Ascending aorta (tissue), 2 donors: Measurements from ENCODE around the gene SLC12A3. TPM values are rescaled to one million over a fixed set of nuclear protein-coding genes. Genes with fewer than 3 reads are reported as not detected.

Source experiments
- DNase-seq, 2 donors: peaks; one replicate each; pipeline ENCODE4 v3.0.0-alpha.2; 2019; ENCODE audit warnings: low spot score in 2 of 2
- H3K27ac ChIP-seq, 2 donors: fragments of 200-600 bp; sonication (generic); one replicate each; pipeline ENCODE4 v1.5.1; 2016 to 2017; ENCODE audit warnings: mild to moderate bottlenecking in 1 of 2
- H3K27me3 ChIP-seq: fragments of 200-600 bp; sonication (generic); one replicate; pipeline ENCODE4 v1.5.1; 2017
- H3K36me3 ChIP-seq, 2 donors: fragments of 200-600 bp; sonication (generic); one replicate each; pipeline ENCODE4 v1.5.1; 2016
- H3K4me1 ChIP-seq, 2 donors: fragments of 200-600 bp; sonication (generic); one replicate each; pipeline ENCODE4 v1.5.1; 2016 to 2017; ENCODE audit warnings: mild to moderate bottlenecking in 1 of 2
- H3K4me3 ChIP-seq, 2 donors: fragments of 200-600 bp; sonication (generic); one replicate each; pipeline ENCODE4 v1.5.1; 2016 to 2017; ENCODE audit warnings: mild to moderate bottlenecking in 1 of 2
- H3K9me3 ChIP-seq, 2 donors: fragments of 200-600 bp; sonication (generic); one replicate each; pipeline ENCODE4 v1.5.1; 2016
- CTCF ChIP-seq, 3 experiments: fragments of 200-600 bp in 2 of 3; fragments of 450-650 bp in 1 of 3; sonication (generic) in 2 of 3; IDR thresholded peaks; one replicate each; pipeline ENCODE4 v1.5.1; 2016 to 2019; ENCODE audit warnings: antibody characterized with exemption in 3 of 3, mild to moderate bottlenecking in 1 of 3, moderate library complexity in 1 of 3
- intact Hi-C: fragments of 100-400 bp; cut with DNase I; formaldehyde crosslinking; loops from one replicate; pipeline ENCODE4 v1.15.1; 2023
- total RNA-seq: library from RNA; depleted of rRNA; stranded (reverse); fragments of >200 nt; gene quantifications from one replicate; pipeline ENCODE4 v1.1.0, GENCODE V29; 2016

The SLC12A3 gene
- total RNA-seq, 1 donor from 2014 or later = not detected

- H3K27me3 ChIP-seq = no peaks in the 10 kb centered on the region
- H3K4me3 ChIP-seq = no peak overlapping the region
- H3K27ac ChIP-seq = peak overlapping the region in 1 of 2 donors; percentile 57
- no peaks in the 10 kb centered on the region for H3K9me3 ChIP-seq
- intact Hi-C loops = no loop called here
- peaks cover 9 to 12% of the 10 kb centered on the region in 2 donors for H3K36me3 ChIP-seq
- DNase-seq = peak in 1 of 2 donors; percentile 55
- TF ChIP-seq CTCF (IDR thresholded peaks at IDR 0.05) = peak in 1 of 3 experiments; percentile 4
- H3K4me1 ChIP-seq = peaks cover 3 to 10% of the 10 kb centered on the region in 2 donors
Observed at GRCh38 chr16:56848955-56849689, 15.9 kb upstream of the SLC12A3 start.

GRCh38 chr16:56849690-56850680 is 15.0 kb upstream of the SLC12A3 start:
- DNase-seq = peak in 1 of 2 donors; percentile 51
- intact Hi-C loops = no loop called here
- no peak for TF ChIP-seq CTCF (IDR thresholded peaks at IDR 0.05)
- peaks cover 3 to 7% of the 10 kb centered on the region in 2 donors for H3K36me3 ChIP-seq
- H3K9me3 ChIP-seq = no peaks in the 10 kb centered on the region
- H3K27me3 ChIP-seq = no peaks in the 10 kb centered on the region
- peak overlapping the region in 1 of 2 donors; percentile 57 for H3K27ac ChIP-seq
- no peak overlapping the region for H3K4me3 ChIP-seq
- H3K4me1 ChIP-seq = peaks cover 3 to 10% of the 10 kb centered on the region in 2 donors

- intact Hi-C loops = no loop called here
- H3K9me3 ChIP-seq = no peaks in the 10 kb centered on the region
- H3K27ac ChIP-seq = no peak overlapping the region
- DNase-seq = no peak
- TF ChIP-seq CTCF (IDR thresholded peaks at IDR 0.05) = peak in 1 of 3 experiments; percentile 10
- no peaks in the 10 kb centered on the region for H3K27me3 ChIP-seq
- H3K4me1 ChIP-seq = peaks cover 3 to 10% of the 10 kb centered on the region in 2 donors
- no peaks in the 10 kb centered on the region for H3K36me3 ChIP-seq
- no peak overlapping the region for H3K4me3 ChIP-seq
Observed at GRCh38 chr16:56851671-56852400, 13.2 kb upstream of the SLC12A3 start.

- no peak overlapping the region for H3K4me3 ChIP-seq
- intact Hi-C loops = no loop called here
- no peak for DNase-seq
- no peaks in the 10 kb centered on the region for H3K36me3 ChIP-seq
- TF ChIP-seq CTCF (IDR thresholded peaks at IDR 0.05) = no peak
- no peak overlapping the region for H3K27ac ChIP-seq
- no peaks in the 10 kb centered on the region for H3K9me3 ChIP-seq
- no peaks in the 10 kb centered on the region for H3K27me3 ChIP-seq
- H3K4me1 ChIP-seq = peaks cover 3 to 10% of the 10 kb centered on the region in 2 donors
Observed at GRCh38 chr16:56852401-56852730, 12.6 kb upstream of the SLC12A3 start.

GRCh38 chr16:56852968-56853367 is 12.0 kb upstream of the SLC12A3 start:
- no peak for DNase-seq

More at GRCh38 chr16:56852968-56853367, 12.0 kb upstream of the SLC12A3 start:
- intact Hi-C loops = no loop called here
- Histone ChIP-seq H3K4me3 (no peak overlapping the region), H3K9me3 (no peaks in the 10 kb centered on the region), H3K27ac (no peak overlapping the region), H3K36me3 (no peaks in the 10 kb centered on the region), H3K27me3 (no peaks in the 10 kb centered on the region), H3K4me1 (peaks cover 3 to 10% of the 10 kb centered on the region in 2 donors)
- no peak for TF ChIP-seq CTCF (IDR thresholded peaks at IDR 0.05)
